NOMO-1 treated with DMSO at 0.1 percent for 48 hours (cell line): ENCODE results near the gene FARS2.

Experiments
- DNase-seq: peaks from one replicate; lab custom pipeline; 2025; ENCODE audit not compliant: unreplicated experiment; lab: John Stamatoyannopoulos, UW

FARS2 gene

DNA sequence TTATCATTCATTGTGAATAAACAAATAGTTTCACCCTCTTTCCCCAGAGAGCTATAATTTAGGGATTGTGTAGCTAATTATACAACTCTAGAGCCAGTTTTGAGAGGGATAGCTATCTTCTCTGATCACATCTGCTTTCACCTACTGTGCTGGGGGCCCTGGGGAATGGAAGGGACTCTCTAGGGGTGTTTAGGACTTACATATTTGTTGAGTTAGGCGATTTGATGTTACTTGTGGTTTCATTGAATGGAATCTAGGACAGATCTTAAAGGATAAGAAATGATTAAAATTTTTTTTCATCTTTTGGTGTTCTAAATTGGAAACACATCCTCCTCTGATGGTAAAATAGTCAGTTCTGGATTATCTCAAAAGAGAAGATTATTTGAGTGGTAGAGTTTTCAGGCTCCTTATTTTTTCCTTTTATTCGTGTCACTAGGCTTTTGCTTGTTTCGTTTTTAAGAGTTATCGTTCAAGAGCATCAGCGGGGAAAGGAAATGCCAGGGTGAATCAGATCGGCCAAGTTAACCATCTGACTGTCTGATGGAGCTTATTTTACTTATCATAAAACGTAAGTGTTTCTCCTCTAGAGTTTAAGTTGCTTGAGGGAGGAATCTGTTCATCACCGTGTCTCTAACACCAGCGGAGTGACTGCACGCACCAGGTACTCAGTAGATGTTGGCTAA is 236.7 kb downstream of the FARS2 start:
- no peak for DNase-seq

DNA sequence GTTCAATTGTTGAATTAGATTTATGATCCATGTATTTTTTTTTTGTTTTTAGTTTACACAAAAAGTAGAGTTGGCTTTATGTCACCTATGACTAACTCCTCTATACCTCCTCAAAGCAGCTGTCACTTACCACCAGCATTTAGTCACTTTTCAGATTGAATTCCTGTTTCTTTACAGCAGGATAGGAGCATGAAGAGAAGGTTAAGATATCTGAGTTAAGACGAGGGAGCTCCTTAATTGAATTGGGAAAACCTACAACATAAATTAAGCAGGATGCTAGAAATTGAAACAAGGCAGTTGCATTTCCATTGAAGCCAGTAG is 237.2 kb downstream of the FARS2 start:
- no peak for DNase-seq

DNA sequence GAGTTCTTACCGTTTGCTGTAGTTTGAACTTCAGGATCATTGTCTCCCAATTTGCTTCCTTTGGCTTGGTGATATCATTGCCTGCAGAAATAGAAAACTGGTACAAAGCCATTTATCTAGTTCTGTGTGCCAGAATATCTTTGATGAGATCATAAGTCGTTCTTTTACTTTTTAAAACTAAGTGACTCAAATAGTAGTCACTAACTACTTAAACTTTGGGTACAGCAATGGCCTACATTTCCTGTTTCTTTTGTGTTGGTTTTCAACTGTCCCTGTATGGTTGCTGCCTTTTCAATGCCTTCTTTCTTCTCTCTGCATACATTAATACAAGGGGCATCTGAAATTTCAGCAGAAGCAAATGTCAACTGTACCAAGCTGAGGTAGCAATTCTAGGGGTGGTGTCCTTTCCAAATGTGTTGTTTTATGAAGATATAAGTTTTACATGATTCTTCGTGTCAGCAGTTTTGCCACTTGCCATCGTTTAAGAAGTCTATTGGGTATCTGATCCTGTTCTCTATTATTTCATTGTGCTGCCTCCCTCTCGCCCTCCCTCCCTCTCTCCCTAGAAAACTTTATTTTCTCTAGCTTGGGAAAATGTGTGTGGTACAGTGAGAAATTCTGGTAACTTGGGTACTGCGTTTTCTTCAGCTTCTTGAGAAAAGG is 238.5 kb downstream of the FARS2 start:
- no peak for DNase-seq

DNA sequence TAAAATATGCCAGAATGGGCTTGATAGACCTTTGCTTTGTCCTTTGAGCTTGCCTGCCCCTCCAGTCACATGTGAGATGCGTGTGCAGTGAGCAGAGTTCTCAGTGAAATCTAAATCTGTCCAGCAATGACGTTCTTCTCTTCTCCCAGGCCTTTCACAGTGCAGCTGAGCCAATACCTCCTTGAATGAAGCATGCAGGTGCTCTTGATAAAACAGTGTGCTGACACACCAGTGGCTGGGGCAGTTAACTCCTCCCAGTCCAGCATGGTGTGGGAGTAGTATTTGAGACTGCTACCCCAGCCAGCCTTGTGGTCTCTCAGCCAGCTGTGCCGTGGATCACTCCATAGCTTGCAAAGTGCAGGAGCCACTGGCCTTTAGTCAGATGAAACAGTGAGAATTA is 240.5 kb downstream of the FARS2 start:
- DNase-seq = no peak

DNA sequence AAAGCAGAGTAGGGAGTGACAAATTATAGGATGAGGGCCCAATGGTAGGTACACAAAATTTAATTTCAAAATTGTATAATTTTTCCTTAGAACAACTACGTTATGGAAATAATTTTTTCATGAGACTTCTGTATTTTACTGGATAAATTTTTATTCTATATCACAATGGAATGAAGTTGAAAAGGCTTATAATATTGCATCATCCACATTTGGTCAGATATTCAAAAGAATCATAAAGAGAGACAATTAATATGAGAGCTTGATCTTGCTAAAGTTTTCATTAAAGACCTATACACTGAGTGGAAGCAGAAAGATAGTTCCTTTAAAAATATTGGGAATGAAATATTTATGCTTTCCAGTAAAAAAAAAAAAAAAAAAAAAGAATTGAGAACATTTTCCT is 242.8 kb downstream of the FARS2 start:
- DNase-seq = no peak

DNA sequence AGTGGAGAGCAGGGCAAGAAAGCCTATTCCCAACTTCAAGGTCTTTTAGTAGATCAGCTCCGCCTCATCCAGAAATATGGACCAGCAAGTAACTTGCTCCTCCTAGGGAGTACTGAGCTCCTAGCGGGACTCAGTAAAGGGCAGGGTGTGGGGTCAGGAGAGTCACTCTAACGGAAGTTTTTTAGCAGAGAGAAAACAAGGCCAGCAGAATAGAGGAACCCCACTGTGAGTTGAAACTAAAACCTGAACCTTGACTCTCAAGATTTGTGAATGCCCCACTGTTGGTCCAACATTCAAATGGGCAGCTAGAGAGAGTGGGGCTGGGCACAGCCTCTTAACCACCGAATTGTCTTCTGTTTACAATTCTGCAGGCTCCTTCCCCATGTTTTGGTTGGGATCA is 244.8 kb downstream of the FARS2 start:
- DNase-seq = no peak

DNA sequence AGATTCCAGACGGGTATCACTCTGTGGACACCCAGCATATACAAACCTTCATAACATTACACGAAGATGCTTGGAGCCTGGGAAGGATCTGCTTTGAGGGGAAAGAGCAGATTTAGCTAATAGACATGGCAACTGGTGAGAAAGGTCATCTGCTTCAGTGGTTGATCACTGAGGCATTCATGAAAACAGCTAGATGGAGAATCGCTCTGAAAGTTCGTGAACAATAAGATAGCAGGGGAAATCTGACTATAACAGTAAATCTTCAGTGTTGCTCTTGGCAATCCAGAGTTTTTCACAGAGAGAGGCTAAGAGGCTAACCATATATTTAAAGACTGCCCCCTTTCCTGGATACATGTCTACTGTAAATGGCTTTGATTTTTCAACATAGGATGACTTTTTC is 245.3 kb downstream of the FARS2 start:
- no peak for DNase-seq

DNA sequence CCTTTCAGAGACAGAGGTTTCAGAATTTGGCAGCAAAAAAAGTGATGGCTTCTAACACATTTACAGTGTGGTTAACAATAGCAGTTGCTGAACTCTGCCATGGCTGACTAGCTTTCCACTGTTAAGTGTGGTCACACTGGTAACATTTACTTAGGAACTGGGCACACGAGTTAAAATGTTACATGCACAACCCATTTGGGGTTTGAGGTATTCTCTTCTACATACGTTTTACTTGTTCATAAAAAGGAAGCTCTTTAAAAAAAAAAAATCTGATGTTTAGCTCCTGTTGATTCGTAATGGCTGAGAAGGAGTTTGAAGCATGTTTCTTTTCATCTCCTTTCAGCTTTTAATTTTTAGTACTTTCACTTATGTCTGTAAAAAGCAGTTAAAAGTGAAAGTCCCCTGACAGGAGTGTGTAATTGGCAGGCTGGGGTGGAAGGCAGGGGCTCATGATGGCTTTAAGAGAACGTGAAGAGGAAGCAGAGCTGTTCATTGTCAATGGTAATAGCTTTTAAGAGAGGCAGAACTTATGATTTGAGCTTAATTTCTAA is 245.9 kb downstream of the FARS2 start:
- DNase-seq = no peak

DNA sequence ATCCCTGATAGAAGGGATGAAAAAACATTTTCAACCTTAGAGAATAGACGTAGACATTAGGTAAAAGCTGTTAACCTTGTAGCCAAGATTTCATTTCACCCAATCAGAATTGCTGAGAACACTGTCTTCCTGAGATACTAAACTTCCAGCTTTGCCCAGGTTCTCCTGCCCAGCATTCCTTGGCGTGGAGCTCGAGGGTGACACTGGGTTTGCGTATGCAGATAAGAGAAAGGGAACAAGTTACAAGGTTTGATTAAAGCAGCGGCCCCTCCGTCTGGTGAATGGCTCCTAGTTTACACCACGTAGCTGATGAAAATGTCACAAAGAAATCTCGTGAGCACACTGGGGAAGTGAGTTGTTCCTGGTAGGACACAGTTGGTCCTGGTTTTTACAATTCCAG is 247.8 kb downstream of the FARS2 start:
- DNase-seq = no peak

DNA sequence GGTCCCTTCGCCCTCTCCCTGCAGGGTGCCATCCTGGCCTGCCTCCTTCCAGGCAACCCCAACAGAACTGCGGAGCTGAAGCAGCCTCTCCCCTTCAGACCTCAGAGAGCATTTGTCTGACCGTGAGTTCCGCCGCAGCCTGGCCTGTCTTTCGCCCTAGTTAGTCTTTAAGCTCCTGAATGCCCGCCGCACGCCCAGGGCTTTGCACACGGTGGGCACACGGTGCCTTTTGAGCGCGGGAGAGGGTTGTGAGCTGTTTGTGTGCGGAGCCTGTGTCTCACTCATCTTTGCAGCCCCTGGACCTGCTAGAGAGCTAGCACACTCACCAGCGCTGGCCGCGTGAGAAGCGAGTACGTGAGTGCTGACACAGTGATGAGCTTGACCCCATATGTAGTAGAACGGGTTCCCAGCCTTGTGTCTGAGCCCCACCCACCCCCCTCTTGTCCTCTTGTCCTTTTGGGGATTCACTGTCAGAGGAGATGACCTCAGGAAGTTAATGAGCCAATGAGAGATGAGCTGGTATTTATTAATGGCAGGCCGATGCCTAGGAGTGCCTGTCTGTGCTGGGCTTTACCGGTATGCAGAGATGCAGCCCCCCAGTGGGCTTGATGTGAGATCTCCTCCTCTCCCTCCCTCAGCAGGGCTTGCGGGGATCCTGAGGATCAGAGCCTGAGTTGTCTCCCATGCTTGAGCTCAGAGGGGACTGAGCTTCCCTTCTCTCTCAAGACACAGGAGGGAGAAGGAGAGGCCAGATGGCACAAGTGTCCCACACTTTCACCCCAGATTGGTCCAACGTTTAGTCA is 249.2 kb downstream of the FARS2 start:
- no peak for DNase-seq

DNA sequence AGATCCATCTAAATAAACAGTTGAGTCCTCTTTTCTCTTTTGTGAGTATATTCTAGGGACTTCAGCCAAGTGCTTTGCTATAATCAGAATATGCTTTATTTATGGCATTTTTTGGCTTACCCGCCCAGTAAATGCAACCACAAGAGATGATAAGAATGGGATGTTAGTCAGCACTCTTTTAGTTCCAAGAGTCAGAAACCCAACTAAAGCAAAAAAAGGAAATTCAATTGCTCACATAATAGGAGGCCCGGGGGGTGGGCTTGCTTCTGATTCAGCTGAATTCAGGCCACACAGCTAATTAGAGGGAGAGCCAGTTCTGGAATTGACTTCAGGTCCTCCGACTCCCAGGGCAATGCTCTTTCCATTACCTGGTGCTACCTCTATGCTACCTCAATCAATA is 250.6 kb downstream of the FARS2 start:
- DNase-seq = no peak

DNA sequence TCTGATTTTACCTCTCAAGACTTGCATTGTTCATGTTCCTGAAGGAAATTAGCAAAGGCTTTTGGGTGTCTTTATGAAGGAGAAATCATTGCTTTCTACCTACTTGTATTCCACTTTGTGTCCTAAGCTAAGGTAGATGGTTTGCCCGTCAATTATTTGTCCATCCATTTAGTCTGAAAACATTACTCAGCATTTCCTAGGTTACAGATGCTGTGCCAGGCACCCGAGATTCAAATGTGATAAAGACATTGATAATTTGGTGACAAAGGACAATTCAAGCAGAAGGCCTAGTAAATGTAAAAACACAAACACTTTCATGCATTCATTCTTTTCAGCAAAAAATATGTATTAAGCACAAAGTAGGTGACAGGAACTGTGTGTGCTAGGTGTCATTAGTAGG is 251.1 kb downstream of the FARS2 start:
- no peak for DNase-seq

DNA sequence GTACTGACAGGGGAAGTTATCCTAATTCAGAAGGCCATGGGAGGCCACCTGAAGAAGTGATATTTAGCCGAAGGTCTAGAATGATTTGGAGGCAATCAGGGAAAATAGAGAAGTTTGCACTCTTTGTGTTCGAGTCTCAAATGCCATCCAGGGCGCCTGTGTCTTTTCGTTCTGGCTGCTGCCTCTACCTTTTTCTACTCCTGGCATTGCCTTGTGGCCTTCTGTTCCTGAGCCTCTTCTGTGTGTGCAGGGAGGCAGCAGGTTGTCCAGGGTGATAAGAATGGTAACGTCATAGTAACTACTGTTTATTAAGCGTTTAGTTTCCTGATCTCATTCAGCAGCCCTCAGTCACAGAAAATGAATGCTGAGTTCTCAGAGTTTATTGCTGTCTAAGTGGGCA is 252.1 kb downstream of the FARS2 start:
- no peak for DNase-seq

DNA sequence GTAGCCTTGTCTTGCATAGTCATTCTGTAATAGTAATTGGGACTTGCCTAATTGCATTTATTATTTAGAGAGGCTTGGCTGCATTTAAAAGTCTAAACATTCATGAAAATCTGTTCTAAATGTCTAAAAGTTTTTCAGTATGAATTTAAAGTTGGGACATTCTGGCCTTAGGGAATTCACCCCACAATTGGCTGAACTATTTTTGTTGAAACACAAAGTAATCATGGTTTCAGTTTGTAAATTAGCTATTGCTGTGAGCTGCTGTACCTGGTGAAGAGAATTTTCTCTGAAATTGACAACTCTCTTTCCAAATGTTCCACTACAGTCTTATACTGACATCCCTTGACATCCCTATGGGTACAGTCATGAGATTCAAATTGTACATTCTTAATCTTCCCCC is 253.0 kb downstream of the FARS2 start:
- no peak for DNase-seq

DNA sequence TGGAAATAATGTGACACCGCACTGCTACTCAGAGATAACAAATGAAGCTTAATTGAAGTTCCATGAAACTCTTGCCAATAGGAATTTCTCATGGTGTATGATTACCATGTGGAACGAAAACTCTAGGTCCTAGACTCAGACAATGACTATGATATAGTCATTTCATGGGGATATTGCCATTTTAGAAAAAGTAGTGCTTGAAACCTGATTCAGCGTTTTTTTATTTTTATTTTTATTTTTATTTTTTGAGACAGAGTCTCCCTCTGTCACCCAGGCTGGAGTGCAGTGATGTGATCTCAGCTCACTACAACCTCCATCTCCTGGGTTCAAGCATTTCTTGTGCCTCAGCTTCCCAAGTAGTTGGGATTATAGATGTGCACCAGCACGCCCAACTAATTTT is 253.9 kb downstream of the FARS2 start:
- DNase-seq = no peak

DNA sequence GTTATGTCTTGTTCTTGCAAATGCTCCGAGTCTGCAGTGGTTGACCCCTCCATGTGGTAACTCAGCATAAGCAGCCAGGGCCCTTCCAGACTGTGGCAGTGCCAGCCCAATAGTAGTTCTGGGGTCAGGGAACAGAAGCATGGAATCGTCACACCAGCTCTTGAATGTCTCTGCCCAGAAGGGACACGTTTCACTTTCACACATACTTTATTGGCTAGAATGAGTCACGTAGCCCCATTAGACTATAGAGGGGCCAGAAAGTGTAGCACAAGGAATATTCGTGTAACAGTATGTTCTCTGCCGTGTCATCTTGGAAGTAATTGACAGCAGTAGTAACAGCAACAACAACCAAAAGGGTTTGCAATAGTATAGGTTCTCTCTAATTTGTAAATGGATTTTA is 254.7 kb downstream of the FARS2 start:
- DNase-seq = no peak

DNA sequence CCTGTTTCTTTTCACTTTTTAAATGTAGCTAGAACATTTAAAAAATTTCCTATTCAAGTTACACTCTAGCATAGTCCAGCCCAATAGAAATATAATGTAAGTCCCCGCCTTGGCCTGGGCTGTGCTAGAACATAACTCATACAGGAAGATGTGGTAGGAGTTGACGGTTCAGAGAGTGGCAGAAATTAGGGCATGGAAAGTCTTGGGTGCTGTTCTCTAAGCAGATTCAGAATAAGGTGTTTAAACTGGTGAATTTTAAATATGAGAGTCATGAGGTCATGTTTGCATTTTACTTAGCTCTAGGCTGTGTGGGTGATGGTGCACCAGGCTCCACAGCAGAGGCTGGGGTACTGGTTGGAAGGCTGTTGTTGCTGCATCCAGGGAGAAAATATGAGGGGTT is 256.5 kb downstream of the FARS2 start:
- no peak for DNase-seq

DNA sequence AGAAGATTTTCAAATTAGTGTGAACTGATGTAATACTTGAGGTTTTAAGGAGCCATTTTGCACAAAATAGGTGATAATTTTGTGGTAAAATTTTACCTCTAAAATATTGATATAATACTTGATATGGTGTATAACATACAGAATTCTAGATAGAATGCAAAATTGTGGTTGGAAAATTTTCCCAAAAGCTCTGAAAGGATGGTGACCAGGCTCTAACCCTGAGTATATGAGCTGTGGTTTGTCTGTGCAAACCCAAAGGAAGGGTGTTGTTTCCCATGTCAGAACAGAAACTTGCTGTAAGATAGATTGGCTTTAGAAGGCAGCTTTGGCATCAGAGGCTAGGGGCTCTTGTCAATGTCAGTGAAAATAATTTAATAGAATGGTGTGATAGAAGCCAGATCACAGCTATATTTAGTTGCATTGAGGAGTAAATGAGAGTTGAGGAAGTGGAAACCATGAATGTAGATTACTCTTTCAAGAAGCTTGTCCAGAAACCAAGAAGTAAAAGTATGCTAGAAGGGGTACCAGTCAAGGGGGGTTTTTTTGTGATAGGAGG is 257.7 kb downstream of the FARS2 start:
- DNase-seq = no peak

DNA sequence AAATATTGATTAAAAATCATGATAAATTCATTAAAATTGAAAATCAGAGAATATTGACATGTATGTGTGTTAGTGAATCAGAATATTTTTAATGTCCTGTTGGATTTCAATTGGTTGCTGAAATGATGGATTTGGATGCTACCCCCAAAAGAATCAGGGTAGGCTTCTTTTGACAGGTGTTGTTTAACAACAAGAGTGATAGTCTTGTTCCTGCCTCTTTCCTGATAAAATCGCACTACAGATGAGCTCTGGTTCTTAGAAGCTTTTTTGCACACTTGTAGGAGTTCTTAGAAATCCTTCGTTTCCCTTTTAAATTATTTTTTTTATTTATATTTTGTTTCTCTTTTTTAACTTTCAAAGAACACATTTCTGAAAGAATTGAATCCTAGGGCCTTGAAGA is 259.5 kb downstream of the FARS2 start:
- no peak for DNase-seq

DNA sequence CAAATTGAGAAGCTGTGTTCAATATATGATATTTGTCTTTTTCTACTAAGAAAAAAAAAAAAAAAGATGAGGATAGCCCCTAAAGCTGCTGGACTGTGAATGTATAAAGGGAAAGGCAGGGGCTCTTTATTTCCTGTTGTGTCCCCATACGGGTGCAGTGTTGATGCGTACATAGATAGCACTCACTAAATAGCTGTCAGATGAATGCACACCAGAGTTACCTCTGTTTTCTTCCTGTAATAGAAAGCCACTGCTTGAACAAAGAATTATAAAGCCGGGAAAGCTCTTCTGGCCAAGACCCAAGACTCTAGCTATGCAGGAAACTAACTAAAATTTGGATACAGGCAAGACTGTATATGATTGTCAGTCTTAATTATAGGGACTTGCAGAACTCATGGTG is 260.0 kb downstream of the FARS2 start:
- no peak for DNase-seq

DNA sequence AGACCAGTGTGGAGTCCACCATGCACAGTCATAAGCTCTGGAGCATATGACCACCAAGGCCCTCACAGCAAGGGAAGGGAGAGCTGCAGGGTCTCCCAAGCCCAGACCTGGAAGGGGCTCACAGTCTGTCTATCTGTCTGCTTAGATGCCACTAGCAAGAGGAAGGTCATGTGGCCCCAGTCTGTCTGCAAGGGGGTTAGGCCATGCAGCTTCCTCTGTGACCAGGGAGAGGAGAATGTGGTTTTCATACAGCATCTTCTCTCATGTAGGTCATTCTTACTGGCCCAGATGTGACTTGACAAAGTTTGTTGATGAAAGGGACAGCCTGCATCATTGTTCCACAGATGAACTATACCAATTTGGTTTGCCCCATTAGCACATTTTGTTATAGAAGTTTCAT is 260.8 kb downstream of the FARS2 start:
- no peak for DNase-seq

DNA sequence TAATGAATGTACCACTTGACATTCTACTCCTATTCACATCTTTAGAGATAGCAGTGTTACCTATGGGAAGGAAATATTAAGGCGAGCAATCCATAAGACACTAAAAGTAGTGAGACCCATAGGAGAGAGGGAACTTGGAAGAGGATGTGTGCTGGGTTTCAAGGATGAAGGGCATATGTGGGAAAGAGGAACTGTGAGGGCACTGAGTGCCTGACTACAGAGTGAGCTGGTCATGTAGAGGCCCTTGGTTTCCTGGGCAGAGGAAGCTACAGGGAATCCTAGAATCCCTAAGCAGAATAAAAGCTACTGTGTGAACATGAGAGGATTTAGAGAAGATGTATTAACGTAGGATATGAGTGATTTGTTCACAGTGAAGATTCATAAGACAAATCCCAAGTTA is 262.8 kb downstream of the FARS2 start:
- no peak for DNase-seq
